GM06990 (cell line): ENCODE results near the gene MEP1A.
"Not testable (repeated sequence)": the region's sequence is repeated elsewhere in the genome, so short reads cannot be mapped to it uniquely, and the experiment has no call there.

Experiments
- DNase-seq: peaks from one replicate; pipeline ENCODE4 v3.0.0-alpha.2; 2011; ENCODE audit not compliant: insufficient read length; ENCODE audit errors: extremely low read depth
- H3K27me3 ChIP-seq: replicated peaks from 2 replicates; pipeline ENCODE4 v1.6.0; 2011; ENCODE audit warnings: low read length; ENCODE audit not compliant: control insufficient read depth, insufficient read depth
- H3K36me3 ChIP-seq: 2 replicates; pipeline ENCODE4 v1.5.1; 2011; ENCODE audit warnings: low read length; ENCODE audit not compliant: control insufficient read depth, insufficient read depth
- H3K4me3 ChIP-seq: replicated peaks from 2 replicates; pipeline ENCODE4 v1.5.1; 2011; ENCODE audit warnings: low read depth, mild to moderate bottlenecking, control low read depth, low read length
- TF ChIP-seq, protein P1 (sequence below): IDR thresholded peaks from 2 replicates; pipeline ENCODE4 v1.5.1; 2011; ENCODE audit warnings: low read length, control low read depth, mild to moderate bottlenecking, inconsistent platforms; ENCODE audit not compliant: insufficient read depth, poor library complexity, severe bottlenecking

The MEP1A gene

DNA sequence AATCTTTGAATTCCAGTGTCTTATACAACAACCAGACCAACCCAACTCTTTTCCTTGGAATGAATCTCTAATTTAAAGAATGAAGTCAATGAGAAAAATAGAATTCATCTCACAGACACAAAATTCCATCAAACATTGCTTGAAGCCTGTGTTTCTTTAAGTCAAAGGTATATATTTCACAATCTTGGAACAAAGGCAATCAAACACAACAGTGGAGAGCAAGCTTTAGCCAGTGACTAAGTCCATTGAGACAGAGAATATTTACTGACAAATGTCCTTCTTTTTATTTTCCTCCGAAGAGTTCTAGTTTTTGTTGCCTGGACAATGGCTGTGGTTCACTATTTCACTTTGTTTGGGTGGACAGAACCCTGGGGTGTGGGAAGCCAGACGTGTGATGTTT lies 35.8 kb downstream of the MEP1A start:
- no peaks in the 10 kb centered on the region for H3K36me3 ChIP-seq
- no peak overlapping the region for H3K4me3 ChIP-seq
- TF ChIP-seq, protein P1, sequence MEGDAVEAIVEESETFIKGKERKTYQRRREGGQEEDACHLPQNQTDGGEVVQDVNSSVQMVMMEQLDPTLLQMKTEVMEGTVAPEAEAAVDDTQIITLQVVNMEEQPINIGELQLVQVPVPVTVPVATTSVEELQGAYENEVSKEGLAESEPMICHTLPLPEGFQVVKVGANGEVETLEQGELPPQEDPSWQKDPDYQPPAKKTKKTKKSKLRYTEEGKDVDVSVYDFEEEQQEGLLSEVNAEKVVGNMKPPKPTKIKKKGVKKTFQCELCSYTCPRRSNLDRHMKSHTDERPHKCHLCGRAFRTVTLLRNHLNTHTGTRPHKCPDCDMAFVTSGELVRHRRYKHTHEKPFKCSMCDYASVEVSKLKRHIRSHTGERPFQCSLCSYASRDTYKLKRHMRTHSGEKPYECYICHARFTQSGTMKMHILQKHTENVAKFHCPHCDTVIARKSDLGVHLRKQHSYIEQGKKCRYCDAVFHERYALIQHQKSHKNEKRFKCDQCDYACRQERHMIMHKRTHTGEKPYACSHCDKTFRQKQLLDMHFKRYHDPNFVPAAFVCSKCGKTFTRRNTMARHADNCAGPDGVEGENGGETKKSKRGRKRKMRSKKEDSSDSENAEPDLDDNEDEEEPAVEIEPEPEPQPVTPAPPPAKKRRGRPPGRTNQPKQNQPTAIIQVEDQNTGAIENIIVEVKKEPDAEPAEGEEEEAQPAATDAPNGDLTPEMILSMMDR: no peak
- no peaks in the 10 kb centered on the region; the same call in none of the 2 replicates for H3K27me3 ChIP-seq
- no peak for DNase-seq

DNA sequence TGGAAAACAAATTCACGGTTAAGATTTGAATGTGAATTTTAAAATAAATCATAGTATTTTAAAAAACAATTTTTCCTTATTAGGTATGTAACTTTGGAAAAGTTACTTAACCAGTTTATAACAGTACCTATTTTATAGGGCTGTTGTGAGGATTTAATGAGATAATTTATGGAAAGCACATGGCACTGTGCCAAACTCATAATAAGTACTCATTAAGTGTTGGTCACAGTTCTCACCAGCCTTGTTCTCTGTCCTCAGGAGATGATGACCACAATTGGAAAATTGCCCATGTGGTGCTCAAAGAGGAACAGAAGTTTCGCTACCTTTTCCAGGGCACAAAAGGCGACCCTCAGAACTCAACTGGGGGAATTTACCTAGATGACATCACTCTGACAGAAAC lies 39.6 kb downstream of the MEP1A start:
- Histone ChIP-seq H3K4me3 (no peak overlapping the region), H3K27me3 (no peaks in the 10 kb centered on the region; the same call in none of the 2 replicates), H3K36me3 (no peaks in the 10 kb centered on the region)
- TF ChIP-seq, protein P1: no peak
- DNase-seq: no peak

DNA sequence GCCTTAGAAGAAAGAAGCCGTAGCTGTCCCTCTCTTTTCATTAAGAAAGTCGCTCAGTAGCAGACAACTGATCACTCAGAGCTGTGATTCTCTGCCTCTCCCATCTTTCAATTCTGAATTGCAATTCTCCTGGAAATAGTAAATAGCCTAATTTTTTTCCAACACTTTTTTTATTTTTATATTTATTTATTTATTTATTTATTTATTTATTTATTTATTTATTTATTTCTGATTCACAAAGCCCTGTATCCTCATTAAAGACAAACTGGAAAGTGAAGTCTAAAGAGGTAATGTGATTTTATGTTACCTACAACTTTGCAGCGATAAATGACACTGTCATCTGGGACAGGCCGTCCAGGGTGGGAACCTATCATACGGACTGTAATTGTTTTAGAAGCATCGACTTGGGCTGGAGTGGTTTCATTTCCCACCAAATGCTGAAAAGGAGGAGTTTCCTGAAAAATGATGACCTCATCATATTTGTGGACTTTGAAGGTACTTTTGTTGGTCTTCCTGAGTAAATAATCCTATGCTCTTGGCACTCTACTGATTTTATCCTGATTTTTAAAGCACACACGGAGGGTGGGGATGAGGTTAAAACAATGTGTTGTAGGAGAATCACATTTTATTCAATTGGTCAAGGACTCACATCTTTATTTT lies 41.2 kb downstream of the MEP1A start:
- DNase-seq, H3K27me3 ChIP-seq, H3K36me3 ChIP-seq, H3K4me3 ChIP-seq: not testable (repeated sequence)

DNA sequence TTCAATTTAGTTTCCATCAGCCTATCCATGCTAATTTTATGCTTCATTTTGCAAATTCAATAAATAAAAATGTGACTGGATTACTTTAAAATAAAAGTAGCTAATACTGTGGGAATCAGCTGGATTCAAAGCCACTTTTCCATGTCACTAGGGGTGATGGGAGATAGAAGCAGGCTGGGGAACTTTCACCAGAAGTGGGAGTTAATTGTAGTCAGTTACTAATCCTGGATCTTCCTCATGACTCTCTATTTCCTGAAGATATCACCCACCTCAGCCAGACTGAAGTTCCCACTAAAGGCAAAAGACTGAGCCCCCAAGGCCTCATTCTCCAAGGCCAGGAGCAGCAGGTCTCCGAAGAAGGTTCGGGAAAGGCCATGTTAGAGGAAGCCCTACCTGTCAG lies 41.8 kb downstream of the MEP1A start:
- not testable (repeated sequence) for H3K4me3 ChIP-seq, DNase-seq, H3K27me3 ChIP-seq, H3K36me3 ChIP-seq

DNA sequence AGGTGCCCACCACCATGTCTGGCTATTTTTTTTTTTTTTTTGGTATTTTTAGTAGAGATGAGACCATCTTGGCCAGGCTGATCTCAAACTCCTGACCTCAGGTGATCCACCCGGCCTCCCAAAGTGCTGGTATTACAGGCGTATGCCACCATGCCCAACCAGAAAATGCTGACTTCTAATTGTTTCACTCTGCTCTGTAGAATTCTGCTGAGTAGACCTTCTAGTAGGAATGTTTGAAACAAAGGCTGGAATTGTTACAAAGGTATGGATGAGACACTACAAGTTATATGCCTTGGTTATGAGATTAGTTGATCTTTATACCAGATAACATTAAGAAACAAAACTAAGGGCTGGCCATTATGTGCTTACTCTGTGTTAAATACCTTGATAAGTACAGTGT lies 44.8 kb downstream of the MEP1A start:
- H3K36me3 ChIP-seq: no peaks in the 10 kb centered on the region
- H3K27me3 ChIP-seq: no peaks in the 10 kb centered on the region
- H3K4me3 ChIP-seq: no peak overlapping the region
- TF ChIP-seq, protein P1: no peak
- DNase-seq: no peak

DNA sequence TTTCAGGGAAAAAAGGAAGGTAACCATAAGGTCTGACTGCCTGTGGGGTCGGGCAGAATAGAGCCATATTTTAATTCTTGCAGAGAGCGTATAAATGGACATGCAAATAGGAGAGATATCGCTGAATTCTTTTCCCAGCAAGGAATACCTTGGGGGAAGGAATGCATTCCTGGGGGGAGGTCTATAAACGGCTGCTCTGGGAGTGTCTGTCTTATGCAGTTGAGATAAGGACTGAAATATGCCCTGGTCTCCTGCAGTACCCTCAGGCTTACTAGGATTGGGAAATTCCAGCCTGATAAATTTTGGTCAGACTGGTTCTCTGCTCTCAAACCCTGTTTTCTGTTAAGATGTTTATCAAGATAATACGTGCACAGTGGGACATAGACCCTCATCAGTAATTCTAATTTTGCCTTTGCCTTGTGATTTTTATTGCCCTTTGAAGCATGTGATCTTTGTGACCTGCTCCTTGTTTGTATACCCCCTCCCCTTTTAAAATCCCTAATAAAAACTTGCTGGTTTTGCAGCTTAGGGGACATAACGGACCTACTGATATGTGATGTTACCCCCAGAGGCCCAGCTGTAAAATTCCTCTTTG lies 49.2 kb downstream of the MEP1A start:
- H3K4me3 ChIP-seq, H3K36me3 ChIP-seq, DNase-seq, H3K27me3 ChIP-seq: not testable (repeated sequence)

DNA sequence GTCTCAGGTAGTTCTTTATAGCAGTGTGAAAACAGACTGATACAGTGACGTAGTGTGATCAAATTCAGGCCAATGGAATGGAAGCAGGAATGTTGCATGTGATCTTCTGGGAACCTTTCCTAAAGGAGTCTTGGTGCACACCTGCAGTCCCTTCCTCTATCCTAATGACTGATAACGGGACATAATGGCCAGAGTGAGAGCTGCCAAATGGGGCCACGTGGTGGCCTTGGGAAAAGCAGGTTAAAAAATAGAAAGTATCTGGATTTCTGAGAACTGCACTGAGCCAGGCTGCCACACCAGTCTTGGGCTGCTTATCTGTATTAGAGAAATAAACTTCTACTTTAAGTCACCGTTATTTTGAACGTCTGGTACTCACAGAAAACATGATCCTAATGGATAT lies 51.9 kb downstream of the MEP1A start:
- Histone ChIP-seq H3K27me3 (no peaks in the 10 kb centered on the region), H3K36me3 (no peaks in the 10 kb centered on the region), H3K4me3 (no peak overlapping the region)
- no peak for DNase-seq
- TF ChIP-seq, protein P1: no peak
